Mesothelial cell of epicardium (in vitro differentiated cells): Measurements from ENCODE around the gene GGT1. TPM values are rescaled to one million over a fixed set of nuclear protein-coding genes. Genes with fewer than 3 reads are reported as not detected.
"Not testable (repeated sequence)": the region's sequence is repeated elsewhere in the genome, so short reads cannot be mapped to it uniquely, and the experiment has no call there.

Experiments
- DNase-seq, 2 experiments: peaks; one replicate each; pipeline ENCODE4 v3.0.0; 2021; ENCODE audit warnings: low spot score in 2 of 2; ENCODE audit not compliant: unreplicated experiment in 2 of 2
- H3K27ac Mint-ChIP-seq: 2 replicates; pipeline ENCODE4 v1.8.0; 2021; ENCODE audit warnings: mixed read lengths
- H3K27me3 Mint-ChIP-seq: 2 replicates; pipeline ENCODE4 v1.8.0; 2021; ENCODE audit warnings: low read depth, mixed read lengths
- H3K36me3 Mint-ChIP-seq: 2 replicates; pipeline ENCODE4 v1.8.0; 2021; ENCODE audit warnings: mixed read lengths
- H3K4me1 Mint-ChIP-seq: 2 replicates; pipeline ENCODE4 v1.8.0; 2021; ENCODE audit warnings: mixed read lengths
- H3K4me3 Mint-ChIP-seq: 2 replicates; pipeline ENCODE4 v1.8.0; 2021; ENCODE audit warnings: mild to moderate bottlenecking, moderate library complexity, mixed read lengths
- H3K9me3 Mint-ChIP-seq: 2 replicates; pipeline ENCODE4 v1.8.0; 2021; ENCODE audit warnings: mixed read lengths
- CTCF ChIP-seq: fragments of 200-600 bp; sonication (generic); IDR thresholded peaks from one replicate; pipeline ENCODE4 v1.5.0; 2021; ENCODE audit warnings: antibody characterized with exemption; ENCODE audit not compliant: unreplicated experiment
- total RNA-seq: library from RNA; stranded (reverse); gene quantifications from 3 replicates; pipeline ENCODE4 v1.2.1, GENCODE V29; 2021

Gene GGT1
- total RNA-seq, 1 donor from 2014 or later: 17.5 TPM

- H3K36me3 Mint-ChIP-seq: no peaks in the 10 kb centered on the region
- H3K27ac Mint-ChIP-seq: no peak overlapping the region
Observed at GRCh38 chr22:24601217-24602104, 1.5 kb upstream of the GGT1 start.

GRCh38 chr22:24602105-24602749, 766 bp upstream of the GGT1 start:
- not testable (repeated sequence) for H3K27me3 Mint-ChIP-seq, DNase-seq, H3K36me3 Mint-ChIP-seq, H3K27ac Mint-ChIP-seq, H3K4me3 Mint-ChIP-seq, H3K9me3 Mint-ChIP-seq
- peaks cover 30% of the 10 kb centered on the region for H3K4me1 Mint-ChIP-seq

More at GRCh38 chr22:24601217-24602104, 1.5 kb upstream of the GGT1 start:
- Mint-ChIP-seq H3K4me3 (no peak overlapping the region), H3K4me1 (peaks cover 30% of the 10 kb centered on the region), H3K9me3 (no peaks in the 10 kb centered on the region), H3K27me3 (no peaks in the 10 kb centered on the region)
- TF ChIP-seq CTCF: no peak
- DNase-seq: no peak

- not testable (repeated sequence) for DNase-seq, H3K27me3 Mint-ChIP-seq, H3K36me3 Mint-ChIP-seq, H3K9me3 Mint-ChIP-seq
- peak overlapping the region; percentile 56 for H3K4me3 Mint-ChIP-seq
- peaks cover 29% of the 10 kb centered on the region for H3K4me1 Mint-ChIP-seq
- peak overlapping the region; percentile 92 for H3K27ac Mint-ChIP-seq
Observed at GRCh38 chr22:24603770-24604629, 1.0 kb downstream of the GGT1 start.

- not testable (repeated sequence) for H3K9me3 Mint-ChIP-seq, H3K36me3 Mint-ChIP-seq, H3K4me3 Mint-ChIP-seq, H3K27me3 Mint-ChIP-seq, DNase-seq
- H3K4me1 Mint-ChIP-seq: peaks cover 17% of the 10 kb centered on the region
- peak overlapping the region; percentile 21 for H3K27ac Mint-ChIP-seq
Observed at GRCh38 chr22:24606340-24606739, 3.3 kb downstream of the GGT1 start.

- Mint-ChIP-seq H3K27ac (peak overlapping the region; percentile 80), H3K4me1 (peaks cover 17% of the 10 kb centered on the region)
- not testable (repeated sequence) for H3K36me3 Mint-ChIP-seq, H3K27me3 Mint-ChIP-seq, H3K4me3 Mint-ChIP-seq, H3K9me3 Mint-ChIP-seq, DNase-seq
Observed at GRCh38 chr22:24607429-24607983, 4.5 kb downstream of the GGT1 start.

- DNase-seq, H3K27ac Mint-ChIP-seq, H3K4me3 Mint-ChIP-seq, H3K36me3 Mint-ChIP-seq, H3K27me3 Mint-ChIP-seq, H3K9me3 Mint-ChIP-seq: not testable (repeated sequence)
- peaks cover 13% of the 10 kb centered on the region for H3K4me1 Mint-ChIP-seq
Observed at GRCh38 chr22:24608327-24608726, 5.3 kb downstream of the GGT1 start.

- H3K36me3 Mint-ChIP-seq, H3K27me3 Mint-ChIP-seq, H3K27ac Mint-ChIP-seq, DNase-seq, H3K9me3 Mint-ChIP-seq, H3K4me1 Mint-ChIP-seq, H3K4me3 Mint-ChIP-seq: not testable (repeated sequence)
Observed at GRCh38 chr22:24609888-24610287, 6.9 kb downstream of the GGT1 start.

- H3K4me3 Mint-ChIP-seq, H3K4me1 Mint-ChIP-seq, H3K27me3 Mint-ChIP-seq, H3K9me3 Mint-ChIP-seq, DNase-seq, H3K36me3 Mint-ChIP-seq, H3K27ac Mint-ChIP-seq: not testable (repeated sequence)
Observed at GRCh38 chr22:24614794-24615193, 11.8 kb downstream of the GGT1 start.

- H3K9me3 Mint-ChIP-seq, DNase-seq, H3K4me1 Mint-ChIP-seq, H3K4me3 Mint-ChIP-seq, H3K27ac Mint-ChIP-seq, H3K36me3 Mint-ChIP-seq, H3K27me3 Mint-ChIP-seq: not testable (repeated sequence)
Observed at GRCh38 chr22:24621244-24621643, 18.3 kb downstream of the GGT1 start.

- not testable (repeated sequence) for H3K27me3 Mint-ChIP-seq, H3K4me1 Mint-ChIP-seq, DNase-seq, H3K36me3 Mint-ChIP-seq, H3K27ac Mint-ChIP-seq, H3K4me3 Mint-ChIP-seq, H3K9me3 Mint-ChIP-seq
Observed at GRCh38 chr22:24622596-24622995, 19.6 kb downstream of the GGT1 start.

- DNase-seq, H3K36me3 Mint-ChIP-seq, H3K27ac Mint-ChIP-seq, H3K4me3 Mint-ChIP-seq, H3K27me3 Mint-ChIP-seq, H3K9me3 Mint-ChIP-seq: not testable (repeated sequence)
- H3K4me1 Mint-ChIP-seq: peaks cover 15% of the 10 kb centered on the region
Observed at GRCh38 chr22:24627911-24628310, 24.9 kb downstream of the GGT1 start.
